ENCODE data around the gene F12.

The F12 gene

GRCh38 chr5:177410575-177410974 is 1.2 kb upstream of the F12 start:
- peak; percentile 38 for DNase-seq

- DNase-seq = peak; percentile 42
Observed at GRCh38 chr5:177405805-177406204, 3.6 kb downstream of the F12 start.

DNA sequence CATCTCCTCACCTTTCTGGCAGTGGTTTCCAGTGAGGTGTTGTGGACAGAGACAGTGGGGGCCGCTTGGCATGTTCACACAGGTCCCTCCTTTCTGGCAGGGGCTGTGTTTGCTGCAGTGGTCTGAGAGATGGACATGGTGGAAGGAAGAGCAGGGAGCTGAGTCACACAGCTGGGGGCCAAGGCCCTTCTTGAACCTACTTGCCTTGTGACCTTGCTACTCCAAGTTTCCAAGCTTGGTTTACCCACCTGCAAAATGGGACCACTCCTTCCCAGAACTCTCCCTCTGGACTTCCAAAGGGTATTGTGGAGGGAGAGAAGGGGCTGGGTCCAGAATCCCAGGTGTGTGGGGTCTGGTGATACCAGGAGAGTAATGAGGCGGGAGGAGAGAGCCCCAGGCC is 4.1 kb downstream of the F12 start:
- DNase-seq = no peak

DNA sequence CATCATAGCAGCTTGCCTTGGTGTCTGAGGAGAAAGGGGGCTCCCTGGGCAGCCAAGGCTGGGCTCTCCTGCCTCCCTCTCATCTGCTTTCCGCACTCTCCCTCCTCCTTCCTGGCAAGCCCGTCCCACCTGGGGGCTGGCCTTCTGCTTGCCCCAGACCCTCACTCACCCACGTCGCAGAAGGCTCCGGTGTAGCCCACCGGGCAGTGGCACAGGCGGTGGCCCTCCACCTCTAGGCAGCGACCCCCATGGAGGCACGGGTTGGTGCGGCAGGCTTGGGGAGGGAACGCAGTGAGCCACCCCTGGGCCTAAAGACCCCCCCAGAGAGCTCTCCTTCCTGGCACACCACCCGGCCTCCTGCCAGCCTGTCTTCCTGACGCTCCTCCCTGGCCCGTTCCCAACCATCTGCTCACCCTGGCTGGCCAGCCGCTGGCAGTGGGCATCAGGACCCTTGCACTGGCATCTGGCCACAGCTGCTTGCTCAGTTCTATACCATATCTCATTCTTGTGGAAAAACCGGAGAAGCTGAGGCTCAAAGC is 4.7 kb downstream of the F12 start:
- DNase-seq = no peak

- peak; percentile 91 for DNase-seq
Observed at GRCh38 chr5:177403792-177404640, 5.3 kb downstream of the F12 start.

- DNase-seq = peak; percentile 66
Observed at GRCh38 chr5:177403102-177403791, 6.1 kb downstream of the F12 start.

GRCh38 chr5:177402271-177403043 is 6.9 kb downstream of the F12 start:
- DNase-seq = peak; percentile 77

GRCh38 chr5:177399997-177400868 is 9.1 kb downstream of the F12 start, which contains the start of gene PFN3:
Gene PFN3, minus strand, starts transcription at chr5:177400661. Its CDS starts 85 bp downstream, at chr5:177400576.
- no peak for DNase-seq

GRCh38 chr5:177397875-177398390 is 11.4 kb downstream of the F12 start:
- DNase-seq = no peak

DNA sequence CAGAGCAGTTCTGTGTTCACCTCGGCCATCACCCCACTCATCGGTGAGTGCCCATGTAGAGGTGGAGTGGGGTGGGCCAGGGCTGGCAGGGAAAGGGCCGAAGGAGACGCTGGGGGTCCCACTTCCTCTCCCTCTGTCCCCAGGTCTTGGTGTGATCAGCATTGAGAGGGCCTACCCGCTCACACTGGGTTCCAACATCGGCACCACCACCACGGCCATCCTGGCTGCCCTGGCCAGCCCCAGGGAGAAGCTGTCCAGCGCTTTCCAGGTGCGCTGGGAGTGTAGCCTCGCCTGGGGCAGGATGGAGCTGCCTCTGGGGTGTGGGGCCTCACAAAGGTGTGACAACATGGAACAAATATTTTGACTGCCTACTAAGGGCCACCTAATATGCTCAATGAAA is 12.6 kb downstream of the F12 start:
- DNase-seq = no peak

DNA sequence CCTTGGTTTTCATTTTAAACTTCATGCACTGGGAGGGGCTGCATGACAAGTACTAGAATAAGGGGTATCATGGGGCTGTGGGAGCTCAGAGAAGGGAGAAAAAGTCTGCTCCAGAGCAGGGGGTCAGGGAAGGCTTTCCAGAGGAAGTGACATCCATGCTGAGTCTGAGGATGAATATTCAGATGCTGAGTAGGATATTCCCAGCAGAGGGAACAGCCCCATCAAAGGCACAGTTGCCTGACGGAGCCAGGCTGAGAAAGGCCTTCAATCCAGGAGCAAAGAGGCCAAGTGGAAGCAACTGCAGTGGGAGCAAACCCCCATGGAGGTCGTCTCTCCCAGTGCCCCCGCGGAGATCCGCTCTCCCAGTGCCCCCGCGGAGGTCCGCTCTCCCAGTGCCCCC is 13.3 kb downstream of the F12 start:
- DNase-seq = no peak

DNA sequence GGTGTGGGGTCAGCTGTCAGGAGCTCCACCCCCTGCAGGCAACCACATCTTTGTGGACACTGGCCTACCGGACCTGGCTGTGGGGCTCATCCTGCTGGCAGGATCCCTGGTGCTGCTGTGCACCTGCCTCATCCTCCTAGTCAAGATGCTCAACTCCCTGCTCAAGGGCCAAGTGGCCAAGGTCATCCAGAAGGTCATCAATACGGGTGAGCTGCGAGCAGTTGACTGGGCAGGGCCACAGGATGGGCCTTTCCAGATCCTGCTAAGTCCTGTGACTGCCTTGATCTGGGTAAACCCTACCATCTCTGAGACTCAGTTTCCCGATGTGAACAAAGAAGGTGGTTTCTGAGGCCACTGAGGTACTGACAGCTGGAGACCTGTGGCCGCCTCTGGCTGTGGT is 15.4 kb downstream of the F12 start:
- no peak for DNase-seq

DNA sequence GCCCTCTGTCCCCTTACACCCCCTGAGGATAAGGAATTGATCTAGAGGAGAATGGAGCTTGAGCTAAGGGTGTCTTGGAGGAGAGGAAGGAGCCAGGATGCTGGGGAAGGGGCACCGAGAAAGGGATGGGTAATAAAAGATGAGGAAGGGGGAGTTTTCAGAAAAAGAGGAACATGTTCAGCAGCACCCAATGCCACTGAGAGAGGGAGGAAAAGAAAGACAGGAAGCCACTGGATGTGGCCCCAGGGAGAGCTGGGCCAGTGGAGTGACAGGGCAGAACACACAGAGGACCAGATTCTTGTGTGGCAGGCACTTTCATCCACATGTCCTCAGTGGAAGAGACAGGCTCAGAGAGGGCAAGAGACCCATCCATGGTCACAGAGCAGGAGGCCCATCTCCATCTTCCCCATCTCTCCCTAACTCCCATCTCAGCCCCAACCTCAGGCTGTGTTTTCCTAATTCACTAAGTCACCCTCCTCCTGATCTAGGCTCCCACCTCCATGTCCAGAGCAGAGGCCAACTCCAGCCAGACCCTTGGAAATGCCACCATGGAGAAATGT is 16.1 kb downstream of the F12 start:
- no peak for DNase-seq

DNA sequence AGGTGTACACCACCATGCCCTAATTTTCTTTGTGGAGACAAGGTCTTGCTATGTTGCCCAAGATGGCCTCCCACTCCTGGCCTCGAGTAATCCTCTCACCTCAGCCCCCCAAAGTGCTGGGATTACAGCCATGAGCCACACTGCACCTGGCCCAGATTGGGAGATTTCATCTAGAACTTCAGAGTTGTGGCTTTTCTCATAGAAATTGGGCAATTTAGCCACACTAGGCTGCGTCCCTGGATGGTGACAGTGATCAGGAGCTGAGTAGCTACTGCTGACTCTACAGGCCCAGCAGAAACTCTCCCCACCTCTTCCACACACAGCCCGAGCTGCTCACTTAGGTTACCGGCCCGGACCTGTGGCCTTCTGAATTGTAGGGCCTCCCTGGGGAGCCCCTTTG is 16.6 kb downstream of the F12 start:
- no peak for DNase-seq

- DNase-seq = peak; percentile 92
Observed at GRCh38 chr5:177390363-177391300, 18.7 kb downstream of the F12 start.

DNA sequence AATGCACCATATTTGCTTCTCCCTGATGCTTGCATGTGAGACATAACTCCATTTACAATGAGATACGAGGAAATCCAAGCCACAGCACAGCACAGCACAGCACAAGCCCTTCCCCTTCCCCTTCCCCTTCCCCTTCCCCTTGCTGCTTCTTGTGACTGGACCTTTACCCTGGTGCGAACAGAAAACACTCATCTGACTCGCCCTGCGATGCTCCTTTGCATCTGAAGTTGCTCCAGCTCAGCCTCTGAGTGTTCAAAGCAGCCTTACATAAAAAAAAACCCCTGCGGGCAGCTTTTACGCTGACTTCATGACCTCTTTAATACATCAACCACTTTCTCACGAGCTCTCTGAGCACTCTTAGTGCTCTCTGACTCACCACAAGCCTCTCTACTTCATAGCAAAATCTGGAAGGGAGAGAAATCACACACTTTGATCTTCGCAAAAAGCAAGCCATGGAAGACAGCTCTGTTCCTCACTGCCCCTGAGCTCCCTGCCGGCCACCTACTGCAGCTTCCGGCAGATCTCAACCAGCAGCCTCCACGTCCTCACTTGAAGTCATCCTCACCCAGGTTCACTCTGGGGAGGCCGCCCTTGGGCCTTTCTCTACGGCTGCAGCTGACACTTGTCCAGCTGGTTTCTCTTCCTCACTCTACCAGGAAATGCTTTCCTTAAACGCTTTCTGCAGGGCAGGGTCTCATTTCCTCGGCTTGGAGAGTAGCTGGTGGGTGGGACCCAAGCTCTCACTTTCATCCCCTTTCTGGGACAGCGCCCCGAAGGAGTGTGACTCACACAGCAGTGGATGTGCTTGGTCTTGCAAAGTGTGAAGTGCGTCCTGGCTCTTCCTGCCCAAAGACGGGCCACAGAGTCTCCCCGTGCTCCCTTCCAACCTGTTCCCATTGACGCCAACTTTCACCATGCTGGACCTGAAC is 19.9 kb downstream of the F12 start:
- DNase-seq = peak; percentile 79

DNA sequence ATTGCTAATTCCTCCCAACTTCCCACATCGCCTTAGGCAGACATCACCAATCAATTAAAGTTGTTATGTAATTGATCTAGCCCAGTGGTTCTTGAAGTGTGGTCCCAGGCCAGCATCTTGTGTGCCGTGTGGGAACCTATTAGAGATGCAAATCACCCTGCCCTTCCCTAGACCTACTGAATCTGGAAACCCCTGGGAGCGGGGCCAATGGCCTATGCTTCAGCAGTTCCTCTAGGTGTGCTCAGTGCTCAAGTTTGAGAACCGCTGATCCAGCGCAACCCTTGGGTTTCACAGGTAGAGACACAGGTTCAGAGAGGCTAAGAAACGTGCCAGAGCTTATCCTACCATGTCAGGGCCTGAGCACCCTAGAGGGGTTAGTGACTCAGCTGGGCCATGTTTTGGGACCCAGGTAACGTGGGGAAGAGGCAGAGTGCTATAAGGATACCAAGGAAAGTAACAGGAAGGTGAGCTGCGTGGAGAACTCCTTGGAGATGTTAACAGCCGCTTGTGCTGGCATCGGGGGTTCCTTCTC is 20.8 kb downstream of the F12 start:
- no peak for DNase-seq

- DNase-seq = no peak
Observed at GRCh38 chr5:177387405-177387804, 22.0 kb downstream of the F12 start.

DNA sequence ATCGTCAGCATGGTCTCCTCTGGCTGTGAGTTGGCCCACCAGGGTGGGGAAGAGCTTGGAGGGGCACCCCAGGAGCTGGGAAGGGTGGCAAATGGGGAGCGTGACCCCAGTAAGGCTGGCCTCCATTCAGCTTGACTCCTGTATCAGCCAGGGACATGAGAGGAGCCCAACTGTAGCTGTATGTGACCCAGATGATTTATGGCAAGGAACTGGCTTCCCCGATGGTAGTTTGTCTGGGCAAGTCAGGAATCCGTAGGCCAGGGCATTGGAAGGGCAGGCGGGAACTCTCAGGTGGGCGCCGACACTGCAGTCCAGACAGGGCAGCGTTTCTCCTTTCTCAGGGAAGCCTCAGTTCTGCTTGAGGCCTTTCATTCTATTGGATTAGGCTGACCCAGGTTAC is 22.8 kb downstream of the F12 start:
- DNase-seq = no peak
